SU-DHL-6 (cell line): ENCODE data around the gene SAMMSON.

Experiments used
- H2AFZ ChIP-seq: fragments of 200-600 bp; sonication (generic); 2 replicates; pipeline ENCODE4 v1.6.1; 2014; ENCODE audit warnings: low read depth, mild to moderate bottlenecking, moderate library complexity, mixed read lengths, antibody characterized with exemption, low read length; ENCODE audit not compliant: severe bottlenecking
- H3F3A ChIP-seq: fragments of 200-600 bp; shearing (Covaris generic); 2 replicates; pipeline ENCODE4 v1.6.0; 2016; ENCODE audit warnings: antibody characterized with exemption, mild to moderate bottlenecking; ENCODE audit not compliant: insufficient read depth
- H3K27ac ChIP-seq: fragments of 200-600 bp; sonication (generic); 2 replicates; pipeline ENCODE4 v1.5.1; 2016; ENCODE audit warnings: low read depth, mild to moderate bottlenecking, low read length, moderate library complexity, mixed read lengths
- H3K27me3 ChIP-seq: fragments of 200-600 bp; sonication (generic), shearing (Covaris generic); 2 replicates; pipeline ENCODE4 v1.6.0; 2014; ENCODE audit warnings: mild to moderate bottlenecking, low read length
- H3K36me3 ChIP-seq: fragments of 200-600 bp; sonication (generic); 2 replicates; pipeline ENCODE4 v1.6.1; 2014; ENCODE audit warnings: mild to moderate bottlenecking, low read length, mixed read lengths
- H3K4me2 ChIP-seq: fragments of 300-600, 200-600 bp; shearing (Covaris generic), sonication (generic); 2 replicates; pipeline ENCODE4 v1.6.0; 2014; ENCODE audit warnings: low read length, low read depth, mild to moderate bottlenecking; ENCODE audit not compliant: poor library complexity, severe bottlenecking
- H3K4me3 ChIP-seq: fragments of 200-600 bp; sonication (generic); 2 replicates; pipeline ENCODE4 v1.5.1; 2014; ENCODE audit warnings: antibody characterized with exemption, low read length, mild to moderate bottlenecking, mixed read lengths; ENCODE audit not compliant: insufficient read depth, poor library complexity, severe bottlenecking
- H3K79me2 ChIP-seq: fragments of 200-600 bp; sonication (generic); 2 replicates; pipeline ENCODE4 v1.6.1; 2014; ENCODE audit warnings: mild to moderate bottlenecking, low read length, moderate library complexity; ENCODE audit not compliant: insufficient read depth
- H3K9ac ChIP-seq: fragments of 200-600 bp; sonication (generic); 2 replicates; pipeline ENCODE4 v1.7.0; 2014; ENCODE audit warnings: mild to moderate bottlenecking, low read length
- H3K9me2 ChIP-seq: fragments of 200-600 bp; sonication (generic); replicated peaks from 2 replicates; pipeline ENCODE4 v1.6.1; 2014; ENCODE audit warnings: low read length; ENCODE audit not compliant: insufficient read depth
- H3K9me3 ChIP-seq: fragments of 200-600 bp; sonication (generic); 2 replicates; pipeline ENCODE4 v1.6.1; 2014; ENCODE audit warnings: low read length, mixed read lengths; ENCODE audit not compliant: insufficient read depth
- H4K20me1 ChIP-seq: fragments of 200-600 bp; sonication (generic); 2 replicates; pipeline ENCODE4 v1.6.1; 2014; ENCODE audit warnings: low read depth, mild to moderate bottlenecking, antibody characterized with exemption, low read length, moderate library complexity, mixed read lengths
- EZH2phosphoT487 ChIP-seq: fragments of 200-600 bp; sonication (generic), shearing (Covaris generic); conservative IDR thresholded peaks from 2 replicates; pipeline ENCODE4 v1.6.1; 2018; ENCODE audit warnings: mild to moderate bottlenecking, antibody characterized with exemption, low read length, moderate library complexity, mixed read lengths
- TF ChIP-seq, protein P1 (sequence below): fragments of 200-600 bp; sonication (generic); IDR thresholded peaks from one replicate; pipeline ENCODE4 v1.5.1; 2017; ENCODE audit warnings: antibody characterized with exemption, mild to moderate bottlenecking, low read length, moderate library complexity; ENCODE audit not compliant: insufficient read depth, poor library complexity, severe bottlenecking

SAMMSON gene

DNA sequence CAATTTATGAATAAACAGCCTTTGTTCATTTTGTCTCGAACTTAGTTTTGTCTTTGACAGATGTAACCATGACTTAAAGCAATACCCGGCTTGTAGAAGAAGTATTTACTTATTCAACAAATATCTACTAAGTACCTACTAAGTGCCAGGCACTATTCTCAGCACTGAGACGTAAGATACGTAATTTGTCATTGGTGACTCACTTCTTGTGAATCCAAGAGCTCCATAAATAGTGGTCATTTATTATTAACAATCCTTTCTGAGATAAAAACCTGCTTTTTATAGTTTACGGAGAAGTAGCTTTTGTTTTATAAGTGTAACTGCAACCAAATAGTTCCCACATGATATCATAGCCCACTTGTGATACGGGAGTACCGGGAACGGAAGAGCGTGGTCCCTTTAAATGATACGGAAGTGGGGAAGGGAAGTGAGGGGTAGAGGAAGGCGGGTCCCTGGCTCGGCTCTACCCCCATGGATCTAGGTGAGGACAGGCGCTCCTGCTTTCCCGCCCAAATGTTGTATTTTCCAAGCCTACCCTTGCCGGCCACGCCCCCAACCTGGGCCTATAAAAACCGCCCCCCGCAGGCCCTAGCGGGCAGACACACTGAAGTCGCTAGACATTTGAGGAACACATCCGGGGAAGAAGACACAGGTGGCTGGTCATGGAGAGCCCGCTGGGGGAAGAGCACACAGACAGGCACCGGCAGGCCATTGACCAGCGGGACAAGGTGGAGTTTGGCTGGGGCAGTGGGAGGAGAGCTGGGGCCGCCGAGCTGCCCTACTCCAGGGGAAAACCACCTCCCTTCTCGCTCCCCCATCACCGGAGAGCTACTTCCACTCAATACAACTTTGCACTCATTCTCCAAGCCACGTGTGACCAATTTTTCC, at the start of gene SAMMSON:
Gene SAMMSON (plus strand): TSS at position 594 of the 888 bp plus-strand sequence.
- Histone ChIP-seq H2AFZ (no peak within 1 kb of the TSS), H3K27ac (no peak within 1 kb of the TSS), H3F3A (no peaks in the 10 kb centered on the region), H4K20me1 (no peaks in the 10 kb centered on the region), H3K9ac (no peak within 1 kb of the TSS), H3K9me2 (no peaks in the 10 kb centered on the region), H3K4me2 (no peak within 1 kb of the TSS), H3K4me3 (no peak within 1 kb of the TSS), H3K79me2 (no peaks in the 10 kb centered on the region), H3K36me3 (no peaks in the 10 kb centered on the region), H3K27me3 (no peaks in the 10 kb centered on the region), H3K9me3 (no peaks in the 10 kb centered on the region)
- TF ChIP-seq EZH2phosphoT487: no peak
- TF ChIP-seq, protein P1, sequence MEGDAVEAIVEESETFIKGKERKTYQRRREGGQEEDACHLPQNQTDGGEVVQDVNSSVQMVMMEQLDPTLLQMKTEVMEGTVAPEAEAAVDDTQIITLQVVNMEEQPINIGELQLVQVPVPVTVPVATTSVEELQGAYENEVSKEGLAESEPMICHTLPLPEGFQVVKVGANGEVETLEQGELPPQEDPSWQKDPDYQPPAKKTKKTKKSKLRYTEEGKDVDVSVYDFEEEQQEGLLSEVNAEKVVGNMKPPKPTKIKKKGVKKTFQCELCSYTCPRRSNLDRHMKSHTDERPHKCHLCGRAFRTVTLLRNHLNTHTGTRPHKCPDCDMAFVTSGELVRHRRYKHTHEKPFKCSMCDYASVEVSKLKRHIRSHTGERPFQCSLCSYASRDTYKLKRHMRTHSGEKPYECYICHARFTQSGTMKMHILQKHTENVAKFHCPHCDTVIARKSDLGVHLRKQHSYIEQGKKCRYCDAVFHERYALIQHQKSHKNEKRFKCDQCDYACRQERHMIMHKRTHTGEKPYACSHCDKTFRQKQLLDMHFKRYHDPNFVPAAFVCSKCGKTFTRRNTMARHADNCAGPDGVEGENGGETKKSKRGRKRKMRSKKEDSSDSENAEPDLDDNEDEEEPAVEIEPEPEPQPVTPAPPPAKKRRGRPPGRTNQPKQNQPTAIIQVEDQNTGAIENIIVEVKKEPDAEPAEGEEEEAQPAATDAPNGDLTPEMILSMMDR: no peak

DNA sequence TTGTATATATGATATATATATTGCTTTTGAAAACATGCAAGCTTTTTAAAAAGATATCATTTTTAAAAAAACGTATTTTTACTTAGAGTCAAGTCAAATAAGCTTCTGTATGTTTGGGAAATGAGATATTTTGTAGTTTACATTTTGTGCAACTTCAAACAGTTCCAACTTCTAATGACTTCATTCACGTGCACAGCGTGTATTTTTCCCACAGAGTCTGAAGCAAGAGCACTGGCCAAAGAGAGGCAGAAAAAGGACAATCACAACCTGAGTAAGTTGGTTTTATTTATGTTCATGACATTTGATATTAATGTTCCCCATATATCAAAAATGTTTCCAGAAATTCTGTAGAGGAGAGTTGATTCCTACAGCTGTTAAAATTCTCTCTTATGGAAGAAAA, 47.9 kb upstream of the SAMMSON start:
- H3K27ac ChIP-seq: no peak overlapping the region
- no peaks in the 10 kb centered on the region for H3K36me3 ChIP-seq
- H3K9ac ChIP-seq: no peak overlapping the region
- no peaks in the 10 kb centered on the region for H3F3A ChIP-seq
- H3K9me3 ChIP-seq: no peaks in the 10 kb centered on the region
- no peaks in the 10 kb centered on the region for H4K20me1 ChIP-seq
- H3K27me3 ChIP-seq: no peaks in the 10 kb centered on the region
- no peak overlapping the region for H3K4me3 ChIP-seq
- no peak overlapping the region for H3K4me2 ChIP-seq
- H2AFZ ChIP-seq: no peak overlapping the region
- no peaks in the 10 kb centered on the region for H3K9me2 ChIP-seq
- no peaks in the 10 kb centered on the region for H3K79me2 ChIP-seq
- TF ChIP-seq, protein P1: no peak

DNA sequence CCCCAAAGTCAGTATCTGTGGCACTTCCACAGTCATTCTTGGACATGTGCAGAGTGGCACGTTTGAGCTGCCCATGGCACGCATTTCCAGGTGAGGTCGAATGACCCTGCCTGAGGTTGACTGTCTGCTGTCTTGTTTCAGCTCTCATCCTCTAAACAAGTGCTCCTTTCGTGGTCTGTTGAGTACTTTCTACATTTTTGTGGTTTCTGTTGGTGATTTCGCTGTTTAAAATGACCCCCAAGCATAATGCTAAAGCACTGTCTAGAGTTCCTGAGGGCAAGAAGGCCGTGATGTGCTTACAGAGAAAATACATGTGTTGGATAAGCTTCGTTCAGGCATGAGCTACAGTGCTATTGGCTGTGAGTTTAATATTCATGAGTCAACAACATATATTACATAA, 40.0 kb upstream of the SAMMSON start:
- Histone ChIP-seq H3K9me2 (no peaks in the 10 kb centered on the region), H3K9me3 (no peaks in the 10 kb centered on the region), H3K27me3 (no peaks in the 10 kb centered on the region), H4K20me1 (no peaks in the 10 kb centered on the region), H3K36me3 (no peaks in the 10 kb centered on the region), H2AFZ (no peak overlapping the region), H3F3A (no peaks in the 10 kb centered on the region), H3K27ac (no peak overlapping the region), H3K9ac (no peak overlapping the region), H3K79me2 (no peaks in the 10 kb centered on the region), H3K4me2 (no peak overlapping the region), H3K4me3 (no peak overlapping the region)
- TF ChIP-seq, protein P1: no peak
- no peak for TF ChIP-seq EZH2phosphoT487
